NCI-H187 treated with DMSO at 0.1 percent for 48 hours (cell line): ENCODE measurements around the gene PIAS1.
"Not testable (repeated sequence)": the region's sequence is repeated elsewhere in the genome, so short reads cannot be mapped to it uniquely, and the experiment has no call there.

Experiments used
- DNase-seq: peaks from one replicate; lab custom pipeline; 2025; lab: John Stamatoyannopoulos, UW

Gene PIAS1

GRCh38 chr15:68183616-68184315 is 129.7 kb downstream of the PIAS1 start:
- no peak for DNase-seq

GRCh38 chr15:68184616-68185480 is 130.7 kb downstream of the PIAS1 start:
- DNase-seq, result no peak

- no peak for DNase-seq
These were observed 132.7 kb downstream of the PIAS1 start for GRCh38 chr15:68186671-68187397.

GRCh38 chr15:68187559-68187958 is 133.4 kb downstream of the PIAS1 start:
- DNase-seq, result no peak

GRCh38 chr15:68188647-68189046 is 134.5 kb downstream of the PIAS1 start:
- no peak for DNase-seq

GRCh38 chr15:68190048-68190447 is 135.9 kb downstream of the PIAS1 start:
- no peak for DNase-seq

GRCh38 chr15:68191555-68191954 is 137.4 kb downstream of the PIAS1 start:
- no peak for DNase-seq

- DNase-seq, result no peak
These were observed 138.0 kb downstream of the PIAS1 start for GRCh38 chr15:68192117-68192516.

- no peak for DNase-seq
These were observed 138.8 kb downstream of the PIAS1 start for GRCh38 chr15:68192804-68193486.

- DNase-seq, result no peak
These were observed 141.4 kb downstream of the PIAS1 start for GRCh38 chr15:68195336-68196112.

GRCh38 chr15:68196445-68197169 is 142.5 kb downstream of the PIAS1 start:
- DNase-seq, result no peak

GRCh38 chr15:68197170-68197492 is 143.0 kb downstream of the PIAS1 start:
- DNase-seq, result no peak

GRCh38 chr15:68197661-68198437 is 143.7 kb downstream of the PIAS1 start:
- DNase-seq, result no peak

GRCh38 chr15:68199340-68199739 is 145.2 kb downstream of the PIAS1 start:
- no peak for DNase-seq

- no peak for DNase-seq
These were observed 146.1 kb downstream of the PIAS1 start for GRCh38 chr15:68200016-68200861.

GRCh38 chr15:68201153-68201878 is 147.2 kb downstream of the PIAS1 start:
- DNase-seq, result no peak

GRCh38 chr15:68201879-68202261 is 147.8 kb downstream of the PIAS1 start:
- no peak for DNase-seq

GRCh38 chr15:68202994-68203393 is 148.9 kb downstream of the PIAS1 start:
- not testable (repeated sequence) for DNase-seq
